ENCODE data around the gene GDAP2.

The GDAP2 gene

DNA sequence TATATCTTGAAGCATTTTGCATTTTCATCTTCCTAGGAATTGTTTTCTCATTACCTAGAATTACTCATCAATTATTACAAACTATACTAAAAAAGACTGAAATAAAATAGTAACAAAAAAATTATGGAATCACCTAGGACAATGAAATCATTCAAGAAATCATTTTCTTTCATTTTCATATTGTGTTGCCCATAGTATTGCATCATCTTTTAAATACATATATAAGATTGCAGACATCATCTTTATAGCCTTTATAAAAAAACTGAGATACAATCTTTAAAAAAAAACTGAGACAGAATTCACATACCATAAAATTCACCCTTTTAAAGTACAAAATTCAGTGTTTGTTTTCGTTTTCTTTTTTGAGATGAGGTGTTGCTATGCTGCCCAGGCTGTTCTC lies 29.6 kb downstream of the GDAP2 start:
- no peak overlapping the region for H3K27ac ChIP-seq
- H3K27me3 ChIP-seq = no peaks in the 10 kb centered on the region
- no peak overlapping the region for H3K4me3 ChIP-seq (ENCODE audit: low read depth in 1 of 2, low read length in 1 of 2)
- peaks cover 82% of the 10 kb centered on the region for H3K36me3 ChIP-seq
- TF ChIP-seq, protein P1, sequence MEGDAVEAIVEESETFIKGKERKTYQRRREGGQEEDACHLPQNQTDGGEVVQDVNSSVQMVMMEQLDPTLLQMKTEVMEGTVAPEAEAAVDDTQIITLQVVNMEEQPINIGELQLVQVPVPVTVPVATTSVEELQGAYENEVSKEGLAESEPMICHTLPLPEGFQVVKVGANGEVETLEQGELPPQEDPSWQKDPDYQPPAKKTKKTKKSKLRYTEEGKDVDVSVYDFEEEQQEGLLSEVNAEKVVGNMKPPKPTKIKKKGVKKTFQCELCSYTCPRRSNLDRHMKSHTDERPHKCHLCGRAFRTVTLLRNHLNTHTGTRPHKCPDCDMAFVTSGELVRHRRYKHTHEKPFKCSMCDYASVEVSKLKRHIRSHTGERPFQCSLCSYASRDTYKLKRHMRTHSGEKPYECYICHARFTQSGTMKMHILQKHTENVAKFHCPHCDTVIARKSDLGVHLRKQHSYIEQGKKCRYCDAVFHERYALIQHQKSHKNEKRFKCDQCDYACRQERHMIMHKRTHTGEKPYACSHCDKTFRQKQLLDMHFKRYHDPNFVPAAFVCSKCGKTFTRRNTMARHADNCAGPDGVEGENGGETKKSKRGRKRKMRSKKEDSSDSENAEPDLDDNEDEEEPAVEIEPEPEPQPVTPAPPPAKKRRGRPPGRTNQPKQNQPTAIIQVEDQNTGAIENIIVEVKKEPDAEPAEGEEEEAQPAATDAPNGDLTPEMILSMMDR (IDR thresholded peaks at IDR 0.05) = no peak
- H3K9me3 ChIP-seq = no peaks in the 10 kb centered on the region
- H3K4me1 ChIP-seq (ENCODE audit: control insufficient read depth in 1 of 2, insufficient read depth in 1 of 2, low read depth in 1 of 2, low read length in 1 of 2) = peaks cover 0 to 3% of the 10 kb centered on the region in 2 experiments

DNA sequence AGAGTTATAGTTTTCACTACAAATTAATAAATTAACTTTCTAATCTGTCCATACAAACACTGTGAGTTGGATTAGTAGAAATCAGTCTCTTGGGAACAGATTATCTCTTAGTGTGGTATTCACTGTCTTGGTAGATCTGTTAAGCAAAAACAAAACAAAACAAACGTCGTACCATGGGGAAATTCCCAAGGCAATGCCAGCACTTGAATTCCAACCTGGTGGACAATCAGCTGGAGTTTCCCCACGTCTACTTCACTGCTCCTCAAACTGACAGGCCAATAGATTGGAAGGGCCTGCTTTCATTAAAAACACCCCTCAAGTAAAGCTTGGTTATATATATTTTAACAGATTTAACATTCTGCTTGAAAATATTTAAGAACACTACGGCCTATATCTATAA lies 31.9 kb downstream of the GDAP2 start:
- TF ChIP-seq, protein P1 (IDR thresholded peaks at IDR 0.05) = no peak
- Histone ChIP-seq H3K4me1 (ENCODE audit: control insufficient read depth in 1 of 2, insufficient read depth in 1 of 2, low read depth in 1 of 2, low read length in 1 of 2) (no peaks in the 10 kb centered on the region), H3K27ac (no peak overlapping the region), H3K36me3 (peaks cover 78% of the 10 kb centered on the region), H3K9me3 (no peaks in the 10 kb centered on the region), H3K4me3 (ENCODE audit: low read depth in 1 of 2, low read length in 1 of 2) (no peak overlapping the region), H3K27me3 (no peaks in the 10 kb centered on the region)

DNA sequence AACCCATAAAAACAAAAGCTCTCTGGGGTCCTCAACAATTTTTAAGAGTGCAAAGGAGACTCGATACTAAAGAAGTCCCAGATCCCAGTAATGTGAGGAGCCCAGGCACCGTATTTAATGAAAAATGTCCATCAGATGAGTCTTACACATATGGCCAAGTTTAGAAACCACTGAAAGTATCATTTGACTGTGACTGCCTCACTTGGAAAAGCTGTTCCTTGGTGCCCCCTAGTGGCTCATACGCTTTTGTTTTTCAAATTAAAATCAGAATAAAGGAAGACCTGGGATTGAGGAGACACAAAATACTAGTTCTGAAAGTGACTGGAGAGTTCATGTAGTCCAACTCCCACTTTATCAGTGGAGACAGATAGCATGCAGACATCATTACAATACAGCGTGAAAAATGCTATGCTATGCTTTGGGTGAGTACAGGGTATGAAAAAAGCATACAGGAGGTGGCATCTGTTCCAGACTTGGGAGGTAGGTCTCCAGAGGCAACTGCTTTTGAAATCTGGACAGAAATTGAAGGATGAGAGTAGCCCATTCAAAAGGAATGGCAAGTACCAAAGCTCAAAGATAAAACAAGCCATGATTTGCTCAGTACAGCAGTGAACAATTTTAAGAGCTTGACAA lies 33.8 kb downstream of the GDAP2 start:
- no peak overlapping the region for H3K4me3 ChIP-seq (ENCODE audit: low read depth in 1 of 2, low read length in 1 of 2)
- H3K27ac ChIP-seq = no peak overlapping the region
- no peaks in the 10 kb centered on the region for H3K9me3 ChIP-seq
- no peaks in the 10 kb centered on the region for H3K27me3 ChIP-seq
- H3K36me3 ChIP-seq = peaks cover 68% of the 10 kb centered on the region
- no peaks in the 10 kb centered on the region for H3K4me1 ChIP-seq (ENCODE audit: control insufficient read depth in 1 of 2, insufficient read depth in 1 of 2, low read depth in 1 of 2, low read length in 1 of 2)
- TF ChIP-seq, protein P1 (IDR thresholded peaks at IDR 0.05) = peak; percentile 29

DNA sequence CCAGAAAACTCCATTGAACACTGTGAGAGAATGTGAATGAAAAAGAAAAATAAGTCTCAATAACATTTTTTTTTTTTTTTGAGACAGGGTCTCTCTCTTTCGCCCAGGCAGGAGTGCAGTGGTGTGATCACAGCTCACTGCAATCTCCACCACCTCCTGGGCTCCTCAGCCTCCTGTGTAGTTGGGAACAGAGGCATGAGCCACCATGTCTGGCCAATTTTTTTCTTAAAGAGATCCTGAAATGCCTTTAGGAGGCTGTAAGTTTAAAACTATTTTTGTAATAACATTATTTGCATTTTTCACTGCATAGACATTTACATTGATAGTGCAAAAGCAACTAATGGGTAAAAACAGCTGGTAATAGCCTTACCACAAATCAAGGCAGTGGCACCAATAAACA lies 35.3 kb downstream of the GDAP2 start:
- H3K4me3 ChIP-seq (ENCODE audit: low read depth in 1 of 2, low read length in 1 of 2) = no peak overlapping the region
- TF ChIP-seq, protein P1 (IDR thresholded peaks at IDR 0.05) = no peak
- H3K4me1 ChIP-seq (ENCODE audit: control insufficient read depth in 1 of 2, insufficient read depth in 1 of 2, low read depth in 1 of 2, low read length in 1 of 2) = no peaks in the 10 kb centered on the region
- no peaks in the 10 kb centered on the region for H3K27me3 ChIP-seq
- peaks cover 64% of the 10 kb centered on the region for H3K36me3 ChIP-seq
- no peaks in the 10 kb centered on the region for H3K9me3 ChIP-seq
- H3K27ac ChIP-seq = no peak overlapping the region

DNA sequence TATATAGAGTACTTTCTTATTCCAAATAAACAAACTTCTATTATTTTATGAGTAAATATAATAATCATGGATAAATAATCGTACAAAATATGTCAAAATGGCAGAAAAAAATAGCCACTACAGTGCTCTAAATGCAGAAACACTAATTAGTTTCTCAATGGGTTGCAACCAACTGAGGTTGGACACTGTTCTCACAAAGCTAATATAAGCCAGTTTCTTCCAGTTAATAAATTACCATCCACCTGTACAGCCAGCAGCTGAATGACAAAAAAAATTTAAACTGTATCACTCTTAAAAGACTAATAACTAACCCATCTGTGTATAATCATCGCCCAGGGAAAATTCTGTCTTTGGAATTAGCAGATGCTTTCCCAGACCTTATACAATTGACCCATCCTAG lies 36.9 kb downstream of the GDAP2 start:
- Histone ChIP-seq H3K9me3 (no peaks in the 10 kb centered on the region), H3K4me3 (ENCODE audit: low read depth in 1 of 2, low read length in 1 of 2) (no peak overlapping the region), H3K36me3 (peaks cover 63% of the 10 kb centered on the region), H3K27me3 (no peaks in the 10 kb centered on the region), H3K27ac (no peak overlapping the region), H3K4me1 (ENCODE audit: control insufficient read depth in 1 of 2, insufficient read depth in 1 of 2, low read depth in 1 of 2, low read length in 1 of 2) (no peaks in the 10 kb centered on the region)
- TF ChIP-seq, protein P1 (IDR thresholded peaks at IDR 0.05) = no peak
